OCI-LY7 (cell line): Measurements from ENCODE around the gene HSPH1.

Experiments
- EZH2phosphoT487 ChIP-seq: fragments of 200-600 bp; sonication (generic); IDR thresholded peaks from 2 replicates; pipeline ENCODE4 v1.6.1; 2018; ENCODE audit warnings: low read depth, borderline replicate concordance, mild to moderate bottlenecking, mixed run types, antibody characterized with exemption, low read length, moderate library complexity, mixed read lengths
- TF ChIP-seq, protein P1 (sequence below): fragments of 200-600 bp; sonication (generic); conservative IDR thresholded peaks from 2 replicates; pipeline ENCODE4 v1.5.1; 2014; ENCODE audit warnings: mild to moderate bottlenecking, antibody characterized with exemption, low read length, moderate library complexity, mixed read lengths

DNA sequence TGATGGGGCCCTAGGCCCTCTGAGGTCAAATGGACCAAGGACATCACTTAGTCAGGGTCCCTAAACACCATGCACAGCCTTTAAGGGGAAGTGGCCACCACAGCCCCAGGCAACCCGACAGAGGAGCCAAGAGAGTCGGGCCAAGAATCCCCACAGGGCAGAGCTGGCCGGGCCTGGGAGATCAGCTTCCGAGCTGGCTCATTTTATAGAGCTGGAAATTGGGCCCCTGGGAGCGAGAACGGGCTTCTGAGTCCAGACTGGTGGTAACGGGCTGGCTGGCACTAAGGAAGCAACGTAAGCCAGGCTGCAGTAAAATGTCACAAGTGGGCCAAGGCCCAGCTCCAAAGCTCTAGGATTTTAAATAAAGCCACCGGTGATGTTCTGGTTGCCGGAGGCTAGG, 51.1 kb downstream of the HSPH1 start:
- TF ChIP-seq, protein P1, sequence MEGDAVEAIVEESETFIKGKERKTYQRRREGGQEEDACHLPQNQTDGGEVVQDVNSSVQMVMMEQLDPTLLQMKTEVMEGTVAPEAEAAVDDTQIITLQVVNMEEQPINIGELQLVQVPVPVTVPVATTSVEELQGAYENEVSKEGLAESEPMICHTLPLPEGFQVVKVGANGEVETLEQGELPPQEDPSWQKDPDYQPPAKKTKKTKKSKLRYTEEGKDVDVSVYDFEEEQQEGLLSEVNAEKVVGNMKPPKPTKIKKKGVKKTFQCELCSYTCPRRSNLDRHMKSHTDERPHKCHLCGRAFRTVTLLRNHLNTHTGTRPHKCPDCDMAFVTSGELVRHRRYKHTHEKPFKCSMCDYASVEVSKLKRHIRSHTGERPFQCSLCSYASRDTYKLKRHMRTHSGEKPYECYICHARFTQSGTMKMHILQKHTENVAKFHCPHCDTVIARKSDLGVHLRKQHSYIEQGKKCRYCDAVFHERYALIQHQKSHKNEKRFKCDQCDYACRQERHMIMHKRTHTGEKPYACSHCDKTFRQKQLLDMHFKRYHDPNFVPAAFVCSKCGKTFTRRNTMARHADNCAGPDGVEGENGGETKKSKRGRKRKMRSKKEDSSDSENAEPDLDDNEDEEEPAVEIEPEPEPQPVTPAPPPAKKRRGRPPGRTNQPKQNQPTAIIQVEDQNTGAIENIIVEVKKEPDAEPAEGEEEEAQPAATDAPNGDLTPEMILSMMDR: no peak
- TF ChIP-seq EZH2phosphoT487: no peak
